IMR-90 (cell line): ENCODE data around the gene TMPRSS13. TPM values are rescaled to one million over a fixed set of nuclear protein-coding genes. Genes with fewer than 3 reads are reported as not detected.

Experiments used
- ATAC-seq: fragments of 200-7000 bp; cut with Tn5 transposase; 2 replicates; pipeline ENCODE4 v1.9.1; 2020; ENCODE audit warnings: low read depth, mild to moderate bottlenecking, moderate library complexity
- BruUV-seq: library from RNA; stranded (reverse); fragments of 400-500 nt; replicated peaks from 2 replicates; lab custom pipeline; 2021; lab: Mats Ljungman, UMichigan
- CTCF ChIA-PET: fragments of 300-600 bp; formaldehyde crosslinking; extraction: SDS; loops from one replicate; lab custom pipeline; 2021; ENCODE audit warnings: antibody characterized with exemption; lab: Yijun Ruan, JAX
- POLR2A ChIA-PET: fragments of 300-600 bp; sonication (Branson Sonifier 250); formaldehyde crosslinking; loops from one replicate; lab custom pipeline; 2022; ENCODE audit warnings: antibody characterized with exemption; ENCODE audit not compliant: unreplicated experiment; lab: Charles Lee
- DNase-seq: peaks from one replicate; pipeline ENCODE4 v3.0.0; 2013
- H2AFZ ChIP-seq: replicated peaks from 2 replicates; pipeline ENCODE3; 2013; ENCODE audit warnings: low read length, mild to moderate bottlenecking; ENCODE audit not compliant: poor library complexity
- H2AK5ac ChIP-seq: 2 replicates; pipeline ENCODE4 v1.6.1; 2013; ENCODE audit warnings: low read depth, low read length, inconsistent platforms
- H2AK9ac ChIP-seq: replicated peaks from 2 replicates; pipeline ENCODE3; 2013; ENCODE audit warnings: mild to moderate bottlenecking, low read depth, low read length, moderate library complexity; ENCODE audit not compliant: poor library complexity
- H2BK120ac ChIP-seq: 2 replicates; pipeline ENCODE4 v1.6.1; 2013; ENCODE audit warnings: low read depth, low read length, inconsistent platforms
- H2BK15ac ChIP-seq: 3 replicates; pipeline ENCODE4 v1.6.1; 2013; ENCODE audit warnings: low read depth, low read length, inconsistent platforms
- H2BK20ac ChIP-seq: 2 replicates; pipeline ENCODE4 v1.6.1; 2013; ENCODE audit warnings: low read depth, mild to moderate bottlenecking, inconsistent platforms, low read length, moderate library complexity
- H2BK5ac ChIP-seq: 2 replicates; pipeline ENCODE4 v1.6.1; 2013; ENCODE audit warnings: mild to moderate bottlenecking, low read depth, low read length, inconsistent platforms; ENCODE audit not compliant: poor library complexity, severe bottlenecking
- H3K14ac ChIP-seq: replicated peaks from 2 replicates; pipeline ENCODE4 v1.6.1; 2013; ENCODE audit warnings: low read depth, low read length, inconsistent platforms
- H3K18ac ChIP-seq: 2 replicates; pipeline ENCODE4 v1.6.1; 2013; ENCODE audit warnings: low read depth, low read length, control low read depth
- H3K23ac ChIP-seq: 2 replicates; pipeline ENCODE4 v1.6.1; 2013; ENCODE audit warnings: low read depth, low read length, inconsistent platforms
- H3K27ac ChIP-seq: 2 replicates; pipeline ENCODE4 v1.5.1; 2013; ENCODE audit warnings: mild to moderate bottlenecking, control low read depth, low read length; ENCODE audit not compliant: insufficient read depth
- H3K27me3 ChIP-seq: 2 replicates; pipeline ENCODE4 v1.6.1; 2013; ENCODE audit warnings: low read length; ENCODE audit not compliant: control insufficient read depth, insufficient read depth
- H3K36me3 ChIP-seq: 2 replicates; pipeline ENCODE4 v1.6.1; 2013; ENCODE audit warnings: low read length, mixed read lengths; ENCODE audit not compliant: control insufficient read depth, insufficient read depth
- H3K4ac ChIP-seq: 2 replicates; pipeline ENCODE4 v1.6.1; 2013; ENCODE audit warnings: low read depth, low read length, inconsistent platforms
- H3K4me1 ChIP-seq: 2 replicates; pipeline ENCODE4 v1.6.1; 2013; ENCODE audit warnings: low read length, mixed read lengths; ENCODE audit not compliant: control insufficient read depth, insufficient read depth
- H3K4me2 ChIP-seq: 2 replicates; pipeline ENCODE4 v1.6.1; 2013; ENCODE audit warnings: low read depth, mild to moderate bottlenecking, control low read depth, low read length, moderate library complexity
- H3K4me3 ChIP-seq: 2 replicates; pipeline ENCODE4 v1.5.1; 2013; ENCODE audit warnings: low read depth, mild to moderate bottlenecking, control low read depth, low read length, moderate library complexity; ENCODE audit not compliant: insufficient read depth
- H3K56ac ChIP-seq: 2 replicates; pipeline ENCODE4 v1.6.1; 2013; ENCODE audit warnings: low read length, inconsistent platforms; ENCODE audit not compliant: insufficient read depth; ENCODE audit errors: extremely low read depth
- H3K79me1 ChIP-seq, 2 experiments: 2 replicates each; pipeline ENCODE4 v1.6.1; 2013; ENCODE audit warnings: low read length in 2 of 2, inconsistent platforms in 1 of 2, low read depth in 1 of 2
- H3K9ac ChIP-seq: 2 replicates; pipeline ENCODE4 v1.6.1; 2013; ENCODE audit warnings: low read depth, low read length, control low read depth
- H3K9me1 ChIP-seq: 2 replicates; pipeline ENCODE4 v1.6.1; 2013; ENCODE audit warnings: low read length, inconsistent platforms; ENCODE audit not compliant: insufficient read depth
- H3K9me3 ChIP-seq: 2 replicates; pipeline ENCODE4 v1.6.1; 2013; ENCODE audit warnings: low read length; ENCODE audit not compliant: control insufficient read depth, insufficient read depth
- H4K20me1 ChIP-seq: 2 replicates; pipeline ENCODE4 v1.6.1; 2013; ENCODE audit warnings: low read length, inconsistent platforms; ENCODE audit not compliant: insufficient read depth
- H4K5ac ChIP-seq: 2 replicates; pipeline ENCODE4 v1.6.1; 2013; ENCODE audit warnings: mild to moderate bottlenecking, low read depth, low read length, control low read depth
- H4K8ac ChIP-seq, 2 experiments: 2 replicates each; pipeline ENCODE4 v1.6.1; 2013; ENCODE audit warnings: low read depth in 2 of 2, low read length in 2 of 2, control low read depth in 1 of 2, inconsistent platforms in 1 of 2
- H4K91ac ChIP-seq: 2 replicates; pipeline ENCODE4 v1.6.1; 2013; ENCODE audit warnings: low read depth, low read length, inconsistent platforms; ENCODE audit not compliant: insufficient read depth
- BHLHE40 ChIP-seq: fragments of 150-350 bp; IDR thresholded peaks from 2 replicates; pipeline ENCODE4 v1.6.1; 2016; ENCODE audit warnings: mild to moderate bottlenecking, low read depth, low read length
- CEBPB ChIP-seq: IDR thresholded peaks from 2 replicates; pipeline ENCODE4 v1.6.1; 2012; ENCODE audit warnings: low read depth, low read length, improper control_type of control experiment
- CHD1 ChIP-seq: IDR thresholded peaks from 2 replicates; pipeline ENCODE4 v1.6.1; 2012; ENCODE audit warnings: low read depth, low read length, improper control_type of control experiment
- FOS ChIP-seq: fragments of 150-350 bp; IDR thresholded peaks from 2 replicates; pipeline ENCODE4 v1.6.1; 2016; ENCODE audit warnings: low read depth, low read length
- MAFK ChIP-seq: IDR thresholded peaks from 2 replicates; pipeline ENCODE4 v1.6.1; 2012; ENCODE audit warnings: low read depth, low read length, improper control_type of control experiment
- MAZ ChIP-seq: IDR thresholded peaks from 2 replicates; pipeline ENCODE4 v1.6.1; 2012; ENCODE audit warnings: low read depth, mild to moderate bottlenecking, low read length, improper control_type of control experiment, moderate library complexity, borderline replicate concordance
- MXI1 ChIP-seq: IDR thresholded peaks from 2 replicates; pipeline ENCODE4 v1.6.1; 2012; ENCODE audit warnings: low read depth, mild to moderate bottlenecking, low read length, moderate library complexity, borderline replicate concordance
- NFE2L2 ChIP-seq: fragments of 150-350 bp; IDR thresholded peaks from 2 replicates; pipeline ENCODE4 v1.6.1; 2016; ENCODE audit warnings: low read depth, mild to moderate bottlenecking, low read length
- POLR2A ChIP-seq: IDR thresholded peaks from 2 replicates; pipeline ENCODE4 v1.6.1; 2012; ENCODE audit warnings: mild to moderate bottlenecking, low read depth, low read length
- RAD21 ChIP-seq: IDR thresholded peaks from 2 replicates; pipeline ENCODE4 v1.6.1; 2012; ENCODE audit warnings: low read length, improper control_type of control experiment
- RCOR1 ChIP-seq: IDR thresholded peaks from 2 replicates; pipeline ENCODE4 v1.6.1; 2012; ENCODE audit warnings: mild to moderate bottlenecking, low read length, improper control_type of control experiment; ENCODE audit not compliant: insufficient replicate concordance
- RFX5 ChIP-seq: IDR thresholded peaks from 2 replicates; pipeline ENCODE4 v1.8.0; 2012; ENCODE audit warnings: low read depth, mild to moderate bottlenecking, low read length, moderate library complexity
- SMC3 ChIP-seq: fragments of 150-350 bp; IDR thresholded peaks from 2 replicates; pipeline ENCODE4 v1.6.1; 2016; ENCODE audit warnings: low read depth, mild to moderate bottlenecking, antibody characterized with exemption, low read length, moderate library complexity
- WGBS, 2 experiments: methylation state at CpG; one replicate each; pipeline versions ENCODE4 v1.1.5 to v1.1.7; 2013; ENCODE audit warnings: missing lambda C conversion rate in 2 of 2; ENCODE audit not compliant: insufficient read length in 1 of 2; ENCODE audit errors: extremely low coverage in 2 of 2; 5-methylcytosine and 5-hydroxymethylcytosine counted together
- dilution Hi-C: fragments of 300-500 bp; cut with HindIII; formaldehyde crosslinking; loops from one replicate; pipeline ENCODE4 v1.14.3; 2018; ENCODE audit warnings: low sequenced_read_pairs; ENCODE audit not compliant: unreplicated experiment
- in situ Hi-C: fragments of 300-500 bp; cut with MboI; formaldehyde crosslinking; loops from 3 replicates; pipeline ENCODE4 v1.14.3; 2019; ENCODE audit warnings: low sequenced_read_pairs, inconsistent platforms, mixed read lengths
- intact Hi-C: fragments of 100-400 bp; cut with micrococcal nuclease; formaldehyde crosslinking; loops from 2 replicates; pipeline ENCODE4 v1.10.0; 2022
- polyA plus RNA-seq, 3 experiments: library from polyadenylated mRNA; depleted of rRNA; stranded (reverse); fragments of >200 nt; gene quantifications; 2 replicates each; pipeline ENCODE4 v1.2.3, GENCODE V29; 2012; ENCODE audit warnings: low replicate concordance in 1 of 3
- total RNA-seq: library from RNA; depleted of rRNA; stranded (reverse); fragments of >200 nt; gene quantifications from 2 replicates; pipeline ENCODE4 v1.2.3, GENCODE V29; 2012
- TF ChIP-seq, protein P1 (sequence below): fragments of 150-350 bp; IDR thresholded peaks from 2 replicates; pipeline ENCODE4 v1.6.1; 2016; ENCODE audit warnings: low read depth, mild to moderate bottlenecking, low read length, moderate library complexity, borderline replicate concordance
- TF ChIP-seq, protein P2 (sequence below): fragments of 150-350 bp; IDR thresholded peaks from 2 replicates; pipeline ENCODE4 v1.6.1; 2017; ENCODE audit warnings: mild to moderate bottlenecking, antibody characterized with exemption, low read length, low read depth
- TF ChIP-seq, protein P3 (sequence below): conservative IDR thresholded peaks from 2 replicates; pipeline ENCODE4 v1.5.1; 2012; ENCODE audit warnings: mild to moderate bottlenecking, low read depth, low read length, improper control_type of control experiment

Gene TMPRSS13
- total and polyA plus RNA-seq, 2 of the 4 experiments (the other 2 are of a cell fraction): not detected

DNA sequence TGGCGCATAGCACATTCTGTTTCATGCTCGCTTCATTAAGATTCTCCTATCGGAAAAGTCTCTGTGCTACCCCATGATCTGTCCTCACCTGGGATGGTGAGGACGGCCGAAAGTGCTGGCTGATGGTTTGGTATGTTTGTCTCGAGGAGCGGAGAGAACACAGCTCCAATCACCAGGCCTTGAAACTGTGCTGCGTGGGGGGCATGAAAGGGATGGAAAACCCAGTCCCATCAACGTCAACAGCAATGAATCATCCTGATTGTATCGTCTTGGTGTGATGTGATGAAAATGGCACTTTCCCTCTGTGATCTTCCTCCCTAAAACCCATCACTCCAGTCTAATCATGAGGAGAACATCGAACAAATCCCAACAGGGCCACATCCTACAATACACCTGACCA is 61.1 kb downstream of the TMPRSS13 start:
- no peak overlapping the region for H3K27ac ChIP-seq
- no peak overlapping the region for H3K4ac ChIP-seq
- CTCF ChIA-PET: no interaction called here
- no peak overlapping the region for H3K9ac ChIP-seq
- H4K20me1 ChIP-seq: no peaks in the 10 kb centered on the region
- H3K23ac ChIP-seq: no peak overlapping the region
- ATAC-seq (no peak), DNase-seq (no peak)
- no peaks in the 10 kb centered on the region for H3K9me1 ChIP-seq
- H3K56ac ChIP-seq: no peak overlapping the region
- H3K4me1 ChIP-seq: no peaks in the 10 kb centered on the region
- H2BK20ac ChIP-seq: no peak overlapping the region
- H2BK5ac ChIP-seq: no peak overlapping the region
- H2AK5ac ChIP-seq: no peak overlapping the region
- peak overlapping the region; percentile 76 for H2AK9ac ChIP-seq
- intact Hi-C loops (no loop called here), in situ Hi-C loops (no loop called here), dilution Hi-C loops (no loop called here)
- no TSS peak for BruUV-seq
- H3K9me3 ChIP-seq: no peaks in the 10 kb centered on the region
- POLR2A ChIA-PET: no interaction called here
- H4K8ac ChIP-seq: no peak overlapping the region
- H2AFZ ChIP-seq: peak overlapping the region; percentile 5
- H3K14ac ChIP-seq: no peak overlapping the region
- H2BK15ac ChIP-seq: no peak overlapping the region
- no peak for TF ChIP-seq FOS
- TF ChIP-seq MAFK: no peak
- TF ChIP-seq, protein P1, sequence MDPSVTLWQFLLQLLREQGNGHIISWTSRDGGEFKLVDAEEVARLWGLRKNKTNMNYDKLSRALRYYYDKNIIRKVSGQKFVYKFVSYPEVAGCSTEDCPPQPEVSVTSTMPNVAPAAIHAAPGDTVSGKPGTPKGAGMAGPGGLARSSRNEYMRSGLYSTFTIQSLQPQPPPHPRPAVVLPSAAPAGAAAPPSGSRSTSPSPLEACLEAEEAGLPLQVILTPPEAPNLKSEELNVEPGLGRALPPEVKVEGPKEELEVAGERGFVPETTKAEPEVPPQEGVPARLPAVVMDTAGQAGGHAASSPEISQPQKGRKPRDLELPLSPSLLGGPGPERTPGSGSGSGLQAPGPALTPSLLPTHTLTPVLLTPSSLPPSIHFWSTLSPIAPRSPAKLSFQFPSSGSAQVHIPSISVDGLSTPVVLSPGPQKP: no peak
- no peak for TF ChIP-seq RAD21
- no peak for TF ChIP-seq MAZ
- TF ChIP-seq RFX5: no peak
- TF ChIP-seq, protein P2, sequence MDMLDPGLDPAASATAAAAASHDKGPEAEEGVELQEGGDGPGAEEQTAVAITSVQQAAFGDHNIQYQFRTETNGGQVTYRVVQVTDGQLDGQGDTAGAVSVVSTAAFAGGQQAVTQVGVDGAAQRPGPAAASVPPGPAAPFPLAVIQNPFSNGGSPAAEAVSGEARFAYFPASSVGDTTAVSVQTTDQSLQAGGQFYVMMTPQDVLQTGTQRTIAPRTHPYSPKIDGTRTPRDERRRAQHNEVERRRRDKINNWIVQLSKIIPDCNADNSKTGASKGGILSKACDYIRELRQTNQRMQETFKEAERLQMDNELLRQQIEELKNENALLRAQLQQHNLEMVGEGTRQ: no peak
- TF ChIP-seq, protein P3, sequence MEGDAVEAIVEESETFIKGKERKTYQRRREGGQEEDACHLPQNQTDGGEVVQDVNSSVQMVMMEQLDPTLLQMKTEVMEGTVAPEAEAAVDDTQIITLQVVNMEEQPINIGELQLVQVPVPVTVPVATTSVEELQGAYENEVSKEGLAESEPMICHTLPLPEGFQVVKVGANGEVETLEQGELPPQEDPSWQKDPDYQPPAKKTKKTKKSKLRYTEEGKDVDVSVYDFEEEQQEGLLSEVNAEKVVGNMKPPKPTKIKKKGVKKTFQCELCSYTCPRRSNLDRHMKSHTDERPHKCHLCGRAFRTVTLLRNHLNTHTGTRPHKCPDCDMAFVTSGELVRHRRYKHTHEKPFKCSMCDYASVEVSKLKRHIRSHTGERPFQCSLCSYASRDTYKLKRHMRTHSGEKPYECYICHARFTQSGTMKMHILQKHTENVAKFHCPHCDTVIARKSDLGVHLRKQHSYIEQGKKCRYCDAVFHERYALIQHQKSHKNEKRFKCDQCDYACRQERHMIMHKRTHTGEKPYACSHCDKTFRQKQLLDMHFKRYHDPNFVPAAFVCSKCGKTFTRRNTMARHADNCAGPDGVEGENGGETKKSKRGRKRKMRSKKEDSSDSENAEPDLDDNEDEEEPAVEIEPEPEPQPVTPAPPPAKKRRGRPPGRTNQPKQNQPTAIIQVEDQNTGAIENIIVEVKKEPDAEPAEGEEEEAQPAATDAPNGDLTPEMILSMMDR: no peak
- TF ChIP-seq RCOR1: no peak
- no peak for TF ChIP-seq BHLHE40
- no peak for TF ChIP-seq CEBPB
- no peak for TF ChIP-seq SMC3
- no peak for TF ChIP-seq NFE2L2
- no peak for TF ChIP-seq CHD1
- no peak for TF ChIP-seq POLR2A
- TF ChIP-seq MXI1: no peak
- no CpG with 5 or more reads among the region's 11 CpGs for WGBS, 2 experiments
- no peak overlapping the region for H4K5ac ChIP-seq
- H2BK120ac ChIP-seq: no peak overlapping the region
- H3K27me3 ChIP-seq: peaks cover 14% of the 10 kb centered on the region
- no peak overlapping the region for H4K91ac ChIP-seq
- no peak overlapping the region for H3K18ac ChIP-seq
- no peaks in the 10 kb centered on the region for H3K36me3 ChIP-seq
- no peak overlapping the region for H3K4me3 ChIP-seq
- no peak overlapping the region for H3K4me2 ChIP-seq
- H3K79me1 ChIP-seq: no peaks in the 10 kb centered on the region
